Sigmoid colon (tissue), 7 donors: ENCODE results near the gene TBXA2R. TPM values are rescaled to one million over a fixed set of nuclear protein-coding genes. Genes with fewer than 3 reads are reported as not detected.

Experiments
- DNase-seq: peaks from one replicate; pipeline ENCODE4 v3.0.0-alpha.2; 2019
- H3K27ac ChIP-seq, 4 donors: fragments of 200-600 bp; sonication (generic); one replicate each; pipeline ENCODE4 v1.5.1; 2016 to 2019; ENCODE audit warnings: mild to moderate bottlenecking in 1 of 4
- H3K27me3 ChIP-seq, 3 donors: fragments of 200-600 bp; sonication (generic); one replicate each; pipeline ENCODE4 v1.5.1; 2019; ENCODE audit warnings: mild to moderate bottlenecking in 1 of 3
- H3K36me3 ChIP-seq, 4 donors: fragments of 200-600 bp; sonication (generic); one replicate each; pipeline ENCODE4 v1.5.1; 2016 to 2019
- H3K4me1 ChIP-seq, 4 donors: fragments of 200-600 bp; sonication (generic); one replicate each; pipeline ENCODE4 v1.5.1; 2017 to 2019
- H3K4me3 ChIP-seq, 4 donors: fragments of 200-600 bp; sonication (generic); one replicate each; pipeline ENCODE4 v1.5.1; 2017 to 2019; ENCODE audit warnings: mild to moderate bottlenecking in 2 of 4, moderate library complexity in 1 of 4
- H3K9me3 ChIP-seq, 4 donors: fragments of 200-600 bp in 3 of 4; sonication (generic) in 3 of 4; one replicate each; pipeline versions ENCODE4 v1.5.1 to v1.6.1; 2013 to 2019
- CTCF ChIP-seq, 4 experiments: fragments of 450-650 bp in 3 of 4; fragments of 200-600 bp in 1 of 4; IDR thresholded peaks; one replicate each; pipeline ENCODE4 v1.5.1; 2016 to 2019; ENCODE audit warnings: antibody characterized with exemption in 4 of 4, mild to moderate bottlenecking in 3 of 4, moderate library complexity in 2 of 4
- EP300 ChIP-seq, 4 donors: sonication (generic); formaldehyde crosslinking; IDR thresholded peaks; one replicate each; pipeline ENCODE4 v1.6.1; 2017; ENCODE audit warnings: antibody characterized with exemption in 4 of 4
- POLR2A ChIP-seq, 2 donors: fragments of 450-650 bp; IDR thresholded peaks; one replicate each; pipeline ENCODE4 v1.6.1; 2016; ENCODE audit warnings: antibody characterized with exemption in 2 of 2, mild to moderate bottlenecking in 2 of 2, moderate library complexity in 2 of 2
- POLR2AphosphoS5 ChIP-seq, 4 donors: sonication (generic); formaldehyde crosslinking; IDR thresholded peaks; one replicate each; pipeline ENCODE4 v1.6.1; 2017; ENCODE audit warnings: antibody characterized with exemption in 4 of 4
- WGBS, 2 donors: extraction: QIAGEN DNeasy Blood & Tissue Kit; methylation state at CpG; one replicate each; pipeline ENCODE4 v1.1.7; 2013; 5-methylcytosine and 5-hydroxymethylcytosine counted together
- intact Hi-C: fragments of 100-400 bp; cut with DNase I; formaldehyde crosslinking; loops from one replicate; pipeline ENCODE4 v1.15.1; 2023
- polyA plus RNA-seq, 3 donors: library from polyadenylated mRNA; stranded (reverse); fragments of 200-250 nt; gene quantifications; one replicate each; pipeline ENCODE4 v1.2.3, GENCODE V29; 2013
- total RNA-seq, 4 donors: library from RNA; depleted of rRNA; stranded (reverse); fragments of >200 nt; gene quantifications; one replicate each; pipeline ENCODE4 v1.1.0, GENCODE V29; 2016
- donor health status: healthy with polysubstance abuse.
- donor health status: Bipolar disorder and iron deficiency.
- donor health status: healthy.

TBXA2R gene
- total RNA-seq (1 to 10 TPM in 1 of 4 donors, under 1 TPM in 3; 0.36 to 3.6 (median 0.68) TPM), polyA plus RNA-seq (1 to 10 TPM in 1 of 3 donors, under 1 TPM in 1, not detected in 1; 0.69 to 1.4 TPM)

- DNase-seq: peak; percentile 90
- Histone ChIP-seq H3K4me1 (peaks cover 0 to 45% (median 35%) of the 10 kb centered on the region in 4 donors), H3K27ac (peak within 1 kb of the TSS; percentile 69 to 86 (median 78)), H3K36me3 (peaks cover 0 to 12% (median 8%) of the 10 kb centered on the region in 4 donors), H3K27me3 (no peaks in the 10 kb centered on the region), H3K4me3 (peak within 1 kb of the TSS; percentile 40 to 62 (median 56)), H3K9me3 (no peaks in the 10 kb centered on the region)
- peak in 1 of 2 donors; percentile 15 for TF ChIP-seq POLR2A (IDR thresholded peaks at IDR 0.05)
- no peak for TF ChIP-seq CTCF (IDR thresholded peaks at IDR 0.05)
- peak in 2 of 4 donors; percentile 47 to 52 for TF ChIP-seq POLR2AphosphoS5 (IDR thresholded peaks at IDR 0.05)
- no peak for TF ChIP-seq EP300 (IDR thresholded peaks at IDR 0.05)
- intact Hi-C loops: no loop called here
- WGBS, 2 donors: 3 to 4% methylated on average over 46 of the region's 46 CpGs
Observed at GRCh38 chr19:3606690-3607289, at the start of gene TBXA2R. TSS of gene TBXA2R (minus strand) at chr19:3606875. CDS start at chr19:3600634, 6,241 bp downstream.

- TF ChIP-seq EP300 (IDR thresholded peaks at IDR 0.05) (no peak), POLR2AphosphoS5 (IDR thresholded peaks at IDR 0.05) (no peak), CTCF (IDR thresholded peaks at IDR 0.05) (no peak), POLR2A (IDR thresholded peaks at IDR 0.05) (no peak)
- no peaks in the 10 kb centered on the region for H3K4me1 ChIP-seq
- H3K27me3 ChIP-seq: no peaks in the 10 kb centered on the region
- no peaks in the 10 kb centered on the region for H3K9me3 ChIP-seq
- H3K4me3 ChIP-seq: no peak overlapping the region
- intact Hi-C loops: no loop called here
- H3K27ac ChIP-seq: peak overlapping the region in 3 of 4 donors; percentile 12 to 57 (median 37)
- peaks cover 52 to 97% (median 82%) of the 10 kb centered on the region in 4 donors for H3K36me3 ChIP-seq
- 87 to 93% methylated on average over 36 of the region's 36 CpGs for WGBS, 2 donors
- DNase-seq: no peak
Observed at GRCh38 chr19:3656073-3656746, 49.5 kb upstream of the TBXA2R start.

- no peak for DNase-seq
- Histone ChIP-seq H3K4me1 (no peaks in the 10 kb centered on the region), H3K9me3 (no peaks in the 10 kb centered on the region), H3K27ac (peak overlapping the region; percentile 12 to 57 (median 34)), H3K4me3 (no peak overlapping the region), H3K36me3 (peaks cover 59 to 97% (median 81%) of the 10 kb centered on the region in 4 donors), H3K27me3 (no peaks in the 10 kb centered on the region)
- 84 to 91% methylated on average over 25 of the region's 25 CpGs for WGBS, 2 donors
- TF ChIP-seq POLR2A (IDR thresholded peaks at IDR 0.05): no peak
- peak in 3 of 4 donors; percentile 7 to 27 (median 14) for TF ChIP-seq POLR2AphosphoS5 (IDR thresholded peaks at IDR 0.05)
- no peak for TF ChIP-seq EP300 (IDR thresholded peaks at IDR 0.05)
- no peak for TF ChIP-seq CTCF (IDR thresholded peaks at IDR 0.05)
- intact Hi-C loops: no loop called here
Observed at GRCh38 chr19:3655402-3656072, 48.9 kb upstream of the TBXA2R start.

GRCh38 chr19:3653865-3654513 lies 47.3 kb upstream of the TBXA2R start:
- Histone ChIP-seq H3K27ac (no peak overlapping the region), H3K27me3 (no peaks in the 10 kb centered on the region), H3K4me3 (no peak overlapping the region), H3K9me3 (no peaks in the 10 kb centered on the region), H3K4me1 (no peaks in the 10 kb centered on the region), H3K36me3 (peaks cover 62 to 91% (median 73%) of the 10 kb centered on the region in 4 donors)
- intact Hi-C loops: no loop called here
- WGBS, 2 donors: 95 to 96% methylated on average over 20 of the region's 20 CpGs
- no peak for TF ChIP-seq POLR2A (IDR thresholded peaks at IDR 0.05)
- no peak for TF ChIP-seq POLR2AphosphoS5 (IDR thresholded peaks at IDR 0.05)
- TF ChIP-seq EP300 (IDR thresholded peaks at IDR 0.05): no peak
- no peak for TF ChIP-seq CTCF (IDR thresholded peaks at IDR 0.05)
- no peak for DNase-seq
